ENCODE measurements around the gene HIBCH.

HIBCH gene

GRCh38 chr2:190199530-190199929 is 120.1 kb downstream of the HIBCH start:
- in situ Hi-C loops (cut with MboI; ENCODE audit: low sequenced_read_pairs): no loop called here

- in situ Hi-C loops (cut with MboI; ENCODE audit: low sequenced_read_pairs): no loop called here
Observed at GRCh38 chr2:190199109-190199508, 120.5 kb downstream of the HIBCH start.

GRCh38 chr2:190197143-190197720 is 122.4 kb downstream of the HIBCH start:
- in situ Hi-C loops (cut with MboI; ENCODE audit: low sequenced_read_pairs): no loop called here

- in situ Hi-C loops (cut with MboI; ENCODE audit: low sequenced_read_pairs): no loop called here
Observed at GRCh38 chr2:190190507-190191162, 129.0 kb downstream of the HIBCH start.

GRCh38 chr2:190188289-190188688 is 131.3 kb downstream of the HIBCH start:
- in situ Hi-C loops (cut with MboI; ENCODE audit: low sequenced_read_pairs): no loop called here

GRCh38 chr2:190186238-190186637 is 133.4 kb downstream of the HIBCH start:
- in situ Hi-C loops (cut with MboI; ENCODE audit: low sequenced_read_pairs): no loop called here

- in situ Hi-C loops (cut with MboI; ENCODE audit: low sequenced_read_pairs): no loop called here
Observed at GRCh38 chr2:190185380-190185779, 134.2 kb downstream of the HIBCH start.

- in situ Hi-C loops (cut with MboI; ENCODE audit: low sequenced_read_pairs): no loop called here
Observed at GRCh38 chr2:190184460-190184859, 135.2 kb downstream of the HIBCH start.

- in situ Hi-C loops (cut with MboI; ENCODE audit: low sequenced_read_pairs): no loop called here
Observed at GRCh38 chr2:190183539-190183938, 136.1 kb downstream of the HIBCH start.

GRCh38 chr2:190182071-190182524 is 137.5 kb downstream of the HIBCH start:
- in situ Hi-C loops (cut with MboI; ENCODE audit: low sequenced_read_pairs): no loop called here

- in situ Hi-C loops (cut with MboI; ENCODE audit: low sequenced_read_pairs): no loop called here
Observed at GRCh38 chr2:190181123-190181669, 138.4 kb downstream of the HIBCH start.

- in situ Hi-C loops (cut with MboI; ENCODE audit: low sequenced_read_pairs): no loop called here
Observed at GRCh38 chr2:190180313-190181122, 139.1 kb downstream of the HIBCH start.

- in situ Hi-C loops (cut with MboI; ENCODE audit: low sequenced_read_pairs): no loop called here
Observed at GRCh38 chr2:190179754-190180312, 139.8 kb downstream of the HIBCH start.

GRCh38 chr2:190178066-190178722 is 141.4 kb downstream of the HIBCH start:
- in situ Hi-C loops (cut with MboI; ENCODE audit: low sequenced_read_pairs): no loop called here

- in situ Hi-C loops (cut with MboI; ENCODE audit: low sequenced_read_pairs): no loop called here
Observed at GRCh38 chr2:190177249-190178040, 142.2 kb downstream of the HIBCH start.

GRCh38 chr2:190173392-190173791 is 146.2 kb downstream of the HIBCH start:
- in situ Hi-C loops (cut with MboI; ENCODE audit: low sequenced_read_pairs): no loop called here

GRCh38 chr2:190170673-190171072 is 149.0 kb downstream of the HIBCH start:
- in situ Hi-C loops (cut with MboI; ENCODE audit: low sequenced_read_pairs): no loop called here

- in situ Hi-C loops (cut with MboI; ENCODE audit: low sequenced_read_pairs): no loop called here
Observed at GRCh38 chr2:190169221-190170072, 150.2 kb downstream of the HIBCH start.

- in situ Hi-C loops (cut with MboI; ENCODE audit: low sequenced_read_pairs): no loop called here
Observed at GRCh38 chr2:190167702-190168101, 151.9 kb downstream of the HIBCH start.
